K562 (cell line): ENCODE data around the gene LTBR. TPM values are rescaled to one million over a fixed set of nuclear protein-coding genes. Genes with fewer than 3 reads are reported as not detected.

ENCODE experiments used
- CBX8 ChIP-seq: fragments of 200-600 bp; sonication (generic); IDR thresholded peaks from 2 replicates; pipeline ENCODE4 v1.6.1; 2012; ENCODE audit warnings: borderline replicate concordance, mixed run types, low read depth, mild to moderate bottlenecking, moderate library complexity, mixed read lengths, low read length, control low read depth, inconsistent platforms; ENCODE audit not compliant: poor library complexity, severe bottlenecking; ENCODE audit errors: extremely low read depth
- EP300 ChIP-seq: IDR thresholded peaks from 2 replicates; pipeline ENCODE4 v1.6.1; 2012; ENCODE audit warnings: low read length, improper control_type of control experiment
- FOSL1 ChIP-seq: fragments of 200-800 bp; sonication (Bioruptor generic); conservative IDR thresholded peaks from 2 replicates; pipeline ENCODE4 v1.6.1; 2016; ENCODE audit warnings: missing genetic modification characterization, missing compliant biosample characterization
- GTF2B ChIP-seq: IDR thresholded peaks from 2 replicates; pipeline ENCODE4 v1.6.1; 2011; ENCODE audit not compliant: insufficient read length; ENCODE audit errors: extremely low read depth
- KDM1A ChIP-seq, 2 experiments: fragments of 450-650 bp; IDR thresholded peaks; 2 replicates each; pipeline ENCODE4 v1.6.1; 2016; ENCODE audit warnings: mild to moderate bottlenecking in 2 of 2
- KDM5B ChIP-seq: fragments of 200-600 bp; sonication (generic); IDR thresholded peaks from 2 replicates; pipeline ENCODE4 v1.6.1; 2012; ENCODE audit warnings: low read depth, mild to moderate bottlenecking, moderate library complexity, low read length, control low read depth, inconsistent platforms; ENCODE audit not compliant: insufficient replicate concordance
- MTF1 ChIP-seq: fragments of 250-450 bp; sonication (Bioruptor Pico); IDR thresholded peaks from 2 replicates; pipeline ENCODE4 v1.9.0; 2021; ENCODE audit warnings: moderate library complexity, mild to moderate bottlenecking, inconsistent platforms, borderline replicate concordance
- PHTF2 ChIP-seq: fragments of 250-450 bp; sonication (Bioruptor Pico); IDR thresholded peaks from 2 replicates; pipeline ENCODE4 v1.5.0; 2021; ENCODE audit warnings: mild to moderate bottlenecking
- RB1 ChIP-seq: fragments of 450-650 bp; IDR thresholded peaks from 2 replicates; pipeline ENCODE4 v1.6.1; 2017; ENCODE audit warnings: low read depth, mild to moderate bottlenecking
- SOX6 ChIP-seq: fragments of 450-650 bp; IDR thresholded peaks from 2 replicates; pipeline ENCODE4 v1.6.1; 2014; ENCODE audit warnings: mild to moderate bottlenecking
- SRSF9 ChIP-seq: fragments of 200-400 bp; formaldehyde crosslinking; IDR thresholded peaks from 2 replicates; pipeline ENCODE4 v1.6.1; 2017; ENCODE audit warnings: low read depth, low read length, borderline replicate concordance
- ZBTB8A ChIP-seq: fragments of 450-650 bp; IDR thresholded peaks from 2 replicates; pipeline ENCODE4 v1.6.1; 2018; ENCODE audit warnings: mild to moderate bottlenecking, moderate library complexity; ENCODE audit not compliant: partially characterized antibody
- ZNF124 ChIP-seq: sonication (generic); formaldehyde crosslinking; IDR thresholded peaks from 2 replicates; pipeline ENCODE4 v1.8.1; 2022; ENCODE audit warnings: missing genetic modification reagents
- polyA plus RNA-seq, 8 experiments: library from polyadenylated mRNA; depleted of rRNA in 4 of 8; stranded (reverse) in 5 of 8; unstranded in 3 of 8; fragments of >200 nt; fragmentation: Nextera tagmentation in 2 of 8; fragmentation: Illumina TruSeq in 1 of 8; extraction: Ambion mirVana in 2 of 8; extraction: Trizol in 1 of 8; gene quantifications; 2 replicates each; pipeline versions ENCODE4 v1.2.1 to v1.2.3, GENCODE V29; 2011 to 2014; ENCODE audit warnings: inconsistent platforms in 1 of 8, missing spikeins in 1 of 8
- total RNA-seq, 7 experiments: library from RNA; depleted of rRNA in 6 of 7; stranded (reverse); fragments of >200 nt in 6 of 7; fragmentation: Illumina TruSeq in 2 of 7; extraction: Trizol in 2 of 7; gene quantifications; 2 replicates each; pipeline versions ENCODE4 v1.2.1 to v1.2.3, GENCODE V29; 2011 to 2021; ENCODE audit warnings: low replicate concordance in 1 of 7
- TF ChIP-seq, protein P1 (sequence below): fragments of 450-650 bp; IDR thresholded peaks from 2 replicates; pipeline ENCODE4 v1.6.1; 2016; ENCODE audit warnings: mild to moderate bottlenecking, moderate library complexity
- TF ChIP-seq, protein P2 (sequence below): sonication (generic); formaldehyde crosslinking; IDR thresholded peaks from 2 replicates; pipeline ENCODE4 v1.8.0; 2022; ENCODE audit warnings: missing genetic modification reagents, mild to moderate bottlenecking, borderline replicate concordance

The LTBR gene
- total and polyA plus RNA-seq, 9 of the 15 experiments (the other 6 are each of a cell fraction or from before 2014, with no cell fraction given) = 0.96 to 69.0 (median 35.3) TPM

- TF ChIP-seq, protein P1, sequence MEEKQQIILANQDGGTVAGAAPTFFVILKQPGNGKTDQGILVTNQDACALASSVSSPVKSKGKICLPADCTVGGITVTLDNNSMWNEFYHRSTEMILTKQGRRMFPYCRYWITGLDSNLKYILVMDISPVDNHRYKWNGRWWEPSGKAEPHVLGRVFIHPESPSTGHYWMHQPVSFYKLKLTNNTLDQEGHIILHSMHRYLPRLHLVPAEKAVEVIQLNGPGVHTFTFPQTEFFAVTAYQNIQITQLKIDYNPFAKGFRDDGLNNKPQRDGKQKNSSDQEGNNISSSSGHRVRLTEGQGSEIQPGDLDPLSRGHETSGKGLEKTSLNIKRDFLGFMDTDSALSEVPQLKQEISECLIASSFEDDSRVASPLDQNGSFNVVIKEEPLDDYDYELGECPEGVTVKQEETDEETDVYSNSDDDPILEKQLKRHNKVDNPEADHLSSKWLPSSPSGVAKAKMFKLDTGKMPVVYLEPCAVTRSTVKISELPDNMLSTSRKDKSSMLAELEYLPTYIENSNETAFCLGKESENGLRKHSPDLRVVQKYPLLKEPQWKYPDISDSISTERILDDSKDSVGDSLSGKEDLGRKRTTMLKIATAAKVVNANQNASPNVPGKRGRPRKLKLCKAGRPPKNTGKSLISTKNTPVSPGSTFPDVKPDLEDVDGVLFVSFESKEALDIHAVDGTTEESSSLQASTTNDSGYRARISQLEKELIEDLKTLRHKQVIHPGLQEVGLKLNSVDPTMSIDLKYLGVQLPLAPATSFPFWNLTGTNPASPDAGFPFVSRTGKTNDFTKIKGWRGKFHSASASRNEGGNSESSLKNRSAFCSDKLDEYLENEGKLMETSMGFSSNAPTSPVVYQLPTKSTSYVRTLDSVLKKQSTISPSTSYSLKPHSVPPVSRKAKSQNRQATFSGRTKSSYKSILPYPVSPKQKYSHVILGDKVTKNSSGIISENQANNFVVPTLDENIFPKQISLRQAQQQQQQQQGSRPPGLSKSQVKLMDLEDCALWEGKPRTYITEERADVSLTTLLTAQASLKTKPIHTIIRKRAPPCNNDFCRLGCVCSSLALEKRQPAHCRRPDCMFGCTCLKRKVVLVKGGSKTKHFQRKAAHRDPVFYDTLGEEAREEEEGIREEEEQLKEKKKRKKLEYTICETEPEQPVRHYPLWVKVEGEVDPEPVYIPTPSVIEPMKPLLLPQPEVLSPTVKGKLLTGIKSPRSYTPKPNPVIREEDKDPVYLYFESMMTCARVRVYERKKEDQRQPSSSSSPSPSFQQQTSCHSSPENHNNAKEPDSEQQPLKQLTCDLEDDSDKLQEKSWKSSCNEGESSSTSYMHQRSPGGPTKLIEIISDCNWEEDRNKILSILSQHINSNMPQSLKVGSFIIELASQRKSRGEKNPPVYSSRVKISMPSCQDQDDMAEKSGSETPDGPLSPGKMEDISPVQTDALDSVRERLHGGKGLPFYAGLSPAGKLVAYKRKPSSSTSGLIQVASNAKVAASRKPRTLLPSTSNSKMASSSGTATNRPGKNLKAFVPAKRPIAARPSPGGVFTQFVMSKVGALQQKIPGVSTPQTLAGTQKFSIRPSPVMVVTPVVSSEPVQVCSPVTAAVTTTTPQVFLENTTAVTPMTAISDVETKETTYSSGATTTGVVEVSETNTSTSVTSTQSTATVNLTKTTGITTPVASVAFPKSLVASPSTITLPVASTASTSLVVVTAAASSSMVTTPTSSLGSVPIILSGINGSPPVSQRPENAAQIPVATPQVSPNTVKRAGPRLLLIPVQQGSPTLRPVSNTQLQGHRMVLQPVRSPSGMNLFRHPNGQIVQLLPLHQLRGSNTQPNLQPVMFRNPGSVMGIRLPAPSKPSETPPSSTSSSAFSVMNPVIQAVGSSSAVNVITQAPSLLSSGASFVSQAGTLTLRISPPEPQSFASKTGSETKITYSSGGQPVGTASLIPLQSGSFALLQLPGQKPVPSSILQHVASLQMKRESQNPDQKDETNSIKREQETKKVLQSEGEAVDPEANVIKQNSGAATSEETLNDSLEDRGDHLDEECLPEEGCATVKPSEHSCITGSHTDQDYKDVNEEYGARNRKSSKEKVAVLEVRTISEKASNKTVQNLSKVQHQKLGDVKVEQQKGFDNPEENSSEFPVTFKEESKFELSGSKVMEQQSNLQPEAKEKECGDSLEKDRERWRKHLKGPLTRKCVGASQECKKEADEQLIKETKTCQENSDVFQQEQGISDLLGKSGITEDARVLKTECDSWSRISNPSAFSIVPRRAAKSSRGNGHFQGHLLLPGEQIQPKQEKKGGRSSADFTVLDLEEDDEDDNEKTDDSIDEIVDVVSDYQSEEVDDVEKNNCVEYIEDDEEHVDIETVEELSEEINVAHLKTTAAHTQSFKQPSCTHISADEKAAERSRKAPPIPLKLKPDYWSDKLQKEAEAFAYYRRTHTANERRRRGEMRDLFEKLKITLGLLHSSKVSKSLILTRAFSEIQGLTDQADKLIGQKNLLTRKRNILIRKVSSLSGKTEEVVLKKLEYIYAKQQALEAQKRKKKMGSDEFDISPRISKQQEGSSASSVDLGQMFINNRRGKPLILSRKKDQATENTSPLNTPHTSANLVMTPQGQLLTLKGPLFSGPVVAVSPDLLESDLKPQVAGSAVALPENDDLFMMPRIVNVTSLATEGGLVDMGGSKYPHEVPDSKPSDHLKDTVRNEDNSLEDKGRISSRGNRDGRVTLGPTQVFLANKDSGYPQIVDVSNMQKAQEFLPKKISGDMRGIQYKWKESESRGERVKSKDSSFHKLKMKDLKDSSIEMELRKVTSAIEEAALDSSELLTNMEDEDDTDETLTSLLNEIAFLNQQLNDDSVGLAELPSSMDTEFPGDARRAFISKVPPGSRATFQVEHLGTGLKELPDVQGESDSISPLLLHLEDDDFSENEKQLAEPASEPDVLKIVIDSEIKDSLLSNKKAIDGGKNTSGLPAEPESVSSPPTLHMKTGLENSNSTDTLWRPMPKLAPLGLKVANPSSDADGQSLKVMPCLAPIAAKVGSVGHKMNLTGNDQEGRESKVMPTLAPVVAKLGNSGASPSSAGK = no peak
- TF ChIP-seq RB1 (no peak), PHTF2 (CRISPR knock-in tag) (no peak), KDM1A (IDR thresholded peaks at IDR 0.05) (peak; percentile 18 to 20; a peak in 2 of 4 replicates), CBX8 (no peak), ZBTB8A (no peak), KDM5B (peak; percentile 29), EP300 (peak; percentile 80; the same call in 1 of the 2 replicates), FOSL1 (tag) (no peak), SOX6 (no peak), SRSF9 (no peak), MTF1 (CRISPR knock-in tag) (no peak), GTF2B (no peak), ZNF124 (no peak)
- TF ChIP-seq, protein P2, sequence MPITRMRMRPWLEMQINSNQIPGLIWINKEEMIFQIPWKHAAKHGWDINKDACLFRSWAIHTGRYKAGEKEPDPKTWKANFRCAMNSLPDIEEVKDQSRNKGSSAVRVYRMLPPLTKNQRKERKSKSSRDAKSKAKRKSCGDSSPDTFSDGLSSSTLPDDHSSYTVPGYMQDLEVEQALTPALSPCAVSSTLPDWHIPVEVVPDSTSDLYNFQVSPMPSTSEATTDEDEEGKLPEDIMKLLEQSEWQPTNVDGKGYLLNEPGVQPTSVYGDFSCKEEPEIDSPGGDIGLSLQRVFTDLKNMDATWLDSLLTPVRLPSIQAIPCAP (CRISPR knock-in tag) = no peak
Observed at GRCh38 chr12:6341417-6342139, 42.4 kb upstream of the LTBR start, which contains the start of gene TNFRSF1A (continued).
